Psoas muscle (tissue), 8 donors: Measurements from ENCODE around the gene TMPRSS15. TPM values are rescaled to one million over a fixed set of nuclear protein-coding genes. Genes with fewer than 3 reads are reported as not detected.

Source experiments
- ATAC-seq, 4 donors: fragments of 200-7000 bp; cut with Tn5 transposase; one replicate each; pipeline ENCODE4 v1.9.1; 2020; ENCODE audit warnings: moderate library complexity in 3 of 4, mild to moderate bottlenecking in 2 of 4
- DNase-seq, 2 donors: peaks; one replicate each; pipeline ENCODE4 v3.0.0-alpha.2; 2020
- H3K27ac ChIP-seq: fragments of 200-600 bp; one replicate; pipeline ENCODE4 v1.8.0; 2022
- H3K27me3 ChIP-seq, 3 donors: fragments of 200-600 bp in 1 of 3; one replicate each; pipeline versions ENCODE4 v1.6.1 to v1.8.0; 2013 to 2022; ENCODE audit warnings: low read length in 2 of 3, mild to moderate bottlenecking in 2 of 3, moderate library complexity in 1 of 3; ENCODE audit not compliant: insufficient read depth in 3 of 3
- H3K36me3 ChIP-seq, 2 donors: fragments of 200-600 bp in 1 of 2; one replicate each; pipeline versions ENCODE4 v1.6.1 to v1.8.0; 2013 to 2022; ENCODE audit warnings: low read depth in 1 of 2, mild to moderate bottlenecking in 1 of 2, moderate library complexity in 1 of 2; ENCODE audit not compliant: insufficient read depth in 1 of 2
- H3K4me1 ChIP-seq: fragments of 200-600 bp; one replicate; pipeline ENCODE4 v1.8.0; 2022
- H3K4me3 ChIP-seq: fragments of 200-600 bp; one replicate; pipeline ENCODE4 v1.8.0; 2022; ENCODE audit warnings: mild to moderate bottlenecking
- H3K9me3 ChIP-seq: fragments of 200-600 bp; one replicate; pipeline ENCODE4 v1.8.0; 2022
- CTCF ChIP-seq: fragments of 200-600 bp; IDR thresholded peaks from one replicate; pipeline ENCODE4 v1.8.0; 2022; ENCODE audit warnings: antibody characterized with exemption
- WGBS, 3 donors: extraction: QIAGEN DNeasy Blood & Tissue Kit; methylation state at CpG; one replicate each; pipeline versions ENCODE4 v1.1.6 to v1.1.7; 2013; 5-methylcytosine and 5-hydroxymethylcytosine counted together
- intact Hi-C, 2 donors: fragments of 100-400 bp; cut with DNase I; formaldehyde crosslinking; loops; one replicate each; pipeline versions ENCODE4 v1.11.0 to v1.14.2; 2022
- polyA plus RNA-seq, 3 donors: library from polyadenylated mRNA; stranded (reverse); fragments of 200-250 nt; gene quantifications; one replicate each; pipeline ENCODE4 v1.2.3, GENCODE V29; 2013
- total RNA-seq, 4 donors: library from RNA; stranded (reverse); fragmentation: NEBNext Ultra II Directional in 2 of 4; extraction: Animal tissue kit (Norgen Biotek cat#: 25700) in 2 of 4; gene quantifications; one replicate each; pipeline versions ENCODE4 v1.2.1 to v1.2.4, GENCODE V29; 2021 to 2023
- donor health status: healthy with polysubstance abuse.
- donor health status: DM: no; HTN: no; CAD: no; lungs with moderate emphysema.
- donor health status: Bipolar disorder and iron deficiency.
- donor health status: healthy.
- donor health status: DM: yes; HTN: yes; CAD: no.
- donor health status: DM: no; HTN: no; CAD: no.
- donor health status: DM: no; HTN: no; CAD: no.
- donor health status: DM: yes; HTN: yes; CAD: no.

The TMPRSS15 gene
- total and polyA plus RNA-seq, 7 donors = 0.04 TPM; not detected in 6

- Histone ChIP-seq H3K4me3 (no peak overlapping the region), H3K27me3 (no peaks in the 10 kb centered on the region), H3K36me3 (no peaks in the 10 kb centered on the region), H3K4me1 (no peaks in the 10 kb centered on the region), H3K9me3 (no peaks in the 10 kb centered on the region), H3K27ac (no peak overlapping the region)
- ATAC-seq = no peak
- intact Hi-C loops = no loop called here
- no peak for DNase-seq
- TF ChIP-seq CTCF = no peak
- WGBS, 3 donors = 33 to 48% (median 34%) methylated on average over 7 of the region's 7 CpGs
Measured at GRCh38 chr21:18269856-18270255, 133.7 kb downstream of the TMPRSS15 start.

GRCh38 chr21:18268906-18269305, 134.7 kb downstream of the TMPRSS15 start:
- Histone ChIP-seq H3K27me3 (no peaks in the 10 kb centered on the region), H3K4me3 (no peak overlapping the region), H3K27ac (no peak overlapping the region), H3K4me1 (no peaks in the 10 kb centered on the region), H3K36me3 (no peaks in the 10 kb centered on the region), H3K9me3 (no peaks in the 10 kb centered on the region)
- intact Hi-C loops = no loop called here
- ATAC-seq (no peak), DNase-seq (no peak)
- 68 to 88% (median 73%) methylated on average over 1 of the region's 1 CpG for WGBS, 3 donors
- TF ChIP-seq CTCF = no peak

GRCh38 chr21:18267496-18267895, 136.1 kb downstream of the TMPRSS15 start:
- Histone ChIP-seq H3K4me3 (no peak overlapping the region), H3K27me3 (no peaks in the 10 kb centered on the region), H3K9me3 (no peaks in the 10 kb centered on the region), H3K27ac (no peak overlapping the region), H3K4me1 (no peaks in the 10 kb centered on the region), H3K36me3 (no peaks in the 10 kb centered on the region)
- 29 to 52% (median 50%) methylated on average over 1 of the region's 1 CpG for WGBS, 3 donors
- intact Hi-C loops = no loop called here
- ATAC-seq (no peak), DNase-seq (no peak)
- no peak for TF ChIP-seq CTCF

GRCh38 chr21:18265944-18266343, 137.6 kb downstream of the TMPRSS15 start:
- intact Hi-C loops = no loop called here
- TF ChIP-seq CTCF = no peak
- Histone ChIP-seq H3K36me3 (no peaks in the 10 kb centered on the region), H3K4me3 (no peak overlapping the region), H3K9me3 (no peaks in the 10 kb centered on the region), H3K27me3 (no peaks in the 10 kb centered on the region), H3K27ac (no peak overlapping the region), H3K4me1 (no peaks in the 10 kb centered on the region)
- no peak for ATAC-seq
- DNase-seq = no peak
- WGBS, 3 donors = 81 to 91% (median 88%) methylated on average over 2 of the region's 2 CpGs

GRCh38 chr21:18253799-18254198, 149.8 kb downstream of the TMPRSS15 start:
- ATAC-seq (no peak), DNase-seq (no peak)
- no peak for TF ChIP-seq CTCF
- no peak overlapping the region for H3K4me3 ChIP-seq
- no peaks in the 10 kb centered on the region for H3K27me3 ChIP-seq
- intact Hi-C loops = no loop called here
- no peaks in the 10 kb centered on the region for H3K9me3 ChIP-seq
- no peaks in the 10 kb centered on the region for H3K36me3 ChIP-seq
- H3K4me1 ChIP-seq = no peaks in the 10 kb centered on the region
- no peak overlapping the region for H3K27ac ChIP-seq
- 43 to 63% (median 47%) methylated on average over 2 of the region's 2 CpGs for WGBS, 3 donors
